ENCODE data around the gene CHD2.
"Not testable (repeated sequence)": the region's sequence is repeated elsewhere in the genome, so short reads cannot be mapped to it uniquely, and the experiment has no call there.

The CHD2 gene

DNA sequence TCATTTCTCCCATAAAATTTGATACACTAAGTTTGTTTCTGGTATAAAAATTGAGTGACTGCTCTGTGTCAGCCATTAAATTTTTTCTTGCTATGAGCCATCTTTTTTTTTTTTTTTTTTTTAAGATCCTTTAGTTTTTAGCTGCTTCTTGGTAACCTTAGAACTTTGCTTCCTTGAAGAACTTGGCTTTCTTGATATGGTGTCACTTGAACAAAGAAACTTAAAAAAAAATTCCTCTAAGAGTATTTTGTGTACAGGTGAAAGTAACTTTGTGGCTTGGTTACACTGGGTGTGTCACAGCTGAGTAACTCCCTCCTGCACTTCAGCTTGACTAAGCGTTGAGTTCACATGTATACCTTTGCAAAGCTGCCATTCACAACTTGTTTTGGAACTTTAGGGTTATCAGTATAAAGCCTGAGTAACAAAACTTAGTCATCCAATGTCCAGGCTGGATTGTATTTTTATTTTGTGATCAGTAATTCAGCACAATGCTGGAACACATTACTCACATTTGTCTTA, 6.5 kb downstream of the CHD2 start:
- DNase-seq, result no peak

DNA sequence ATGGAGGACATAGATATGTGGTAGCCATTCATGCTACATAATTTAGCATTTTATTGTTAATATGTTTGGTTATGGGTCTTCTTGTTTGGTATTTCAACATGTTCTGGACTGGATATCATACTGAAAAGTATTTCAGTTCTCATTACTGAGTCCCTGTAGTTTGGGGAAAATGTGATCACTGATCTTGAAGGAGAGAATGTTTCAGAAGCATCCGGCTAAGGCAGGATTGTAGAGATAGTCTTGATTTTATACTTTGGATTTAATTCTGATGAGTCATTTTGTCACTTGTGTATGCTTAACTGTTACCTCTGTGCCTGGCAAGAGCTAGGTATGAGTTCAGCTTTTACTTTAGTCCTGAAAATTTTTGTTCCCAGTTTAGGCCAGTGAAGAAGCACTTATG, 7.1 kb downstream of the CHD2 start:
- DNase-seq, result no peak

DNA sequence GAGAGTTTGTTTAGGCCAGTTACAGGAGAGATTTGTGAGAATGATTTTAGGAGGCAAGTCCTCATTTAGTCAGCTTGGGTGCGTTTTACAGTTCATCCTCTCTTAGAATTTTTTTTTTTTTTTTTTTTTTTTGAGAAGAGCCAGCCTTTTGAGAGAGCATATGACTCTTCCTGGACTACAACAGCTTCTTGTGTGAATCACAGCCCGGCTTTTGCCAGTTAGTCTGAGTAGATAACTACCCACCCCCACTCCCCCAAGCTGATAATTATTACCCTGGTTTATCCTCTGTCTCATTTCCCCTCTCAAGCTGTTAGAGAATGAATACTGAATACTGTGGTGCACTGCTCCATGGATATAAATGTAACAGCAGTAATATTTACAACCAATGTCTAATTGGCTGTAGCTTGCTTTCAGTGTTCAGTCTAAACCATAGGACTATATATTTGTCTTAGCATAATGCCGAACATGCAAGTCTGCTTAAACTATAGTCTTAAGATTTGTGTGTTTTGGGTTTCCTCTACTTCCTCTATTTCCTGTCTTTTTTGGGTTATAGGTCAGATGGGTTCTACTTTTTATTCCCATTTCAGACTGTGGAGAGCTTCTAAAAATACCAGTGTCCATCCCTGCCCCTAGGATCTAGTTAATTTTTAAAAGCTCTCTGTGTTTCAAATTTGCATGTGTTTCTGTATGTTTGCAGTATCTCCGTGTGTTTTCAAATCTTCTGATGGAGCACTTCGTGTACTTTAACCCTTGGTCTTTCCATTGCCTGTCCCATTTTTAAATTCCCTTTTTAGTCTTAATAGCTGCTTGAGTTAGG, 8.0 kb downstream of the CHD2 start:
- peak; percentile 75 for DNase-seq

DNA sequence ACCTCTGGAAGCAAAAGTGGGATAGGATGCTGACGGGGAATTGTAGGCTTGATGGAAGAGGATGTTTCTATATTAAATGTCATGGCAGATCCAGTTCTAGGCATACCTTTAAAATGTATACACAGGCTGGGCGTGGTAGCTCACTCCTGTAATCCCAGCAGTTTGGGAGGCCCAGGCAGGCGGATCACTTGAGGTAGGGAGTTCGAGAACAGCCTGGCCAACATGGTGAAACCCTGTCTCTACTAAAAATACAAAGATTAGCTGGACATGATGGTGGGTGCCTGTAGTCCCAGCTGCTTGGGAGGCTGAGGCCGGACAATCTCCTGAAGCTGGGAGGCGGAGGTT, 8.6 kb downstream of the CHD2 start:
- no peak for DNase-seq

DNA sequence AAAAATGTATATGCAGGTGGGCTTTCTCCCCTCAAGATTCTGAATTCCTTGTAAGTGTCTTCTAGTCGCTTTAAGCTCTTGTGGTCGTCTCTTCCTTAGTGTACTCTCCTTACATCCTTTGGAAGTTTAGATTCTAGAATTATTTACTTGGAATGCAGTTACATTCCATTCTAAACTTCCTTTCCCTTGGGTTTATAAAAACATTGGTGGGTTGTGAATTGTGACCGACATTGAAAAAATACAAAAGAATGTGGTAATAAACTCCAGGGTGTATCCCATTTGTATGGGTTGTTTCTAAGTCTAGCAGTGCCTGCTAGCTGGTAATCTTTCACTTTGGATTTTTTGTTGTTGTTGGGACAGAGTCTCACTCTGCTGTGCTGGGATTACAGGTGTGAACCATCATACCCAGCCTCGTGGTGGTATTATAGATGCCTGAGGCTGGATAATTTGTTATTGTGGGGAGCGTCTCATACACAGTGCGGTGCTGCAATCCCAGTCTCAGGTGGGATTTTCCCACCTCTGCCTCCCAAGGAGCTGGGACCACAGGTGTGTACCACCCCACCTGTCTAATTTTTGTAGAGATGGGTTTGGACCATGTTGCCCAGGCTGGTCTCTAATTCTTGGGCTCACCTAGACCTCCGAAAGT, 9.1 kb downstream of the CHD2 start:
- DNase-seq, result no peak

DNA sequence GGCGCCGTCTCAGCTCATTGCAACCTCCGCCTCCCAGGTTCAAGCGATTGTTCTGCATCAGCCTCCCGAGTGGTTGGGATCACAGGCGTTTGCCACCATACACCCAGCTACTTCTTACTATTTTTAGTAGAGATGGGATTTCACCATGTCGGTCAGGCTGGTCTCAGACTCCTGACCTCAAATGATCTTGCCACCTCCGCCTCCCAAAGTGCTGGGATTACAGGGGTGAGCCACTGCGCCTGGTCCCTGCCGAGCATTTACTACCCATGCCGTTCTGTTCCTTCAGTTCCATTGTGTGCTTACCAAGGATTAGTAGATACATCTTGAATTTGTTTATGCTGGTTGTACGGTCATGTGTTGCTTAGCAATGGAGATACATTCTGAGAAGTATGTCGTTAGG, 10.3 kb downstream of the CHD2 start:
- peak; percentile 62 for DNase-seq

DNA sequence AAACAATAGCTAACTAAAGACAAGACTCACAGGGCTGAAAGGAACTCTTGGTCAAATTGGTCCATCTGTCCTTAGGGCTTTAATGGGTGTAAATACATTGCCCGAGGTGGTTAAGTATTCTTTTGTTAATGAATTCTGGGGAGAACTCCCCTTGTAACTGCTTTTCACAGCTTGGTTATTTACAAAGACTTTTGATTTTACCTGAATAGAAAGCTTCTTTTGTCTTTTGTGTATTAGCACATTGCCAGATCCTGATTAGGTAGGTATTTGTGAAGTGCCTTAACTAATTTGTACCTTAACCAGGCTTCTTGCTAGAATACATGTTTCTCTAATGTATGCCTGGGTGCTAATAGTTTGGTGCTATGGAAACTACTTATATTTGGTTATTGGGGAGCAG, 14.0 kb downstream of the CHD2 start:
- no peak for DNase-seq

DNA sequence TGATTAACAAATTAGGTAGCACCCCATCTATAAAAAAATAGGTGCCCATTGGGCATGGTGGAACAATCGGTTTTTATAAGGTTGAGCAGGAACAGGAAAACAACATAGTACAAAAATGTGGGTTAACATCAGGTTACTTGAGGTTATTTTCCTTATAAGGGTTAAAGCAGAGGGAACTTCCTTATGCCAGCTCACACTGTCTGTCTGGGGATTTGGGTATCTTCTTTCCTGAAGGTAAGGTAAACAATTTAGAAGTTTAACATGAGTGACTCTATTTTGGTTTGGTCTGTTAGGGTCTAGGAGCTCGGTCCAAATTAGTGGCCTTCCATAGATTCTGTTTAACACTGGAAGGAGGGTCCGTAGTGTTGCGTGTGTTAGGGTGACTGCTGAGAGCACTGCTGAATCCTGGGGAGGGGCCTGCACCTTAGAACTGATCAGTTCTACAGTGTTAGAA, 14.7 kb downstream of the CHD2 start:
- DNase-seq, result no peak

DNA sequence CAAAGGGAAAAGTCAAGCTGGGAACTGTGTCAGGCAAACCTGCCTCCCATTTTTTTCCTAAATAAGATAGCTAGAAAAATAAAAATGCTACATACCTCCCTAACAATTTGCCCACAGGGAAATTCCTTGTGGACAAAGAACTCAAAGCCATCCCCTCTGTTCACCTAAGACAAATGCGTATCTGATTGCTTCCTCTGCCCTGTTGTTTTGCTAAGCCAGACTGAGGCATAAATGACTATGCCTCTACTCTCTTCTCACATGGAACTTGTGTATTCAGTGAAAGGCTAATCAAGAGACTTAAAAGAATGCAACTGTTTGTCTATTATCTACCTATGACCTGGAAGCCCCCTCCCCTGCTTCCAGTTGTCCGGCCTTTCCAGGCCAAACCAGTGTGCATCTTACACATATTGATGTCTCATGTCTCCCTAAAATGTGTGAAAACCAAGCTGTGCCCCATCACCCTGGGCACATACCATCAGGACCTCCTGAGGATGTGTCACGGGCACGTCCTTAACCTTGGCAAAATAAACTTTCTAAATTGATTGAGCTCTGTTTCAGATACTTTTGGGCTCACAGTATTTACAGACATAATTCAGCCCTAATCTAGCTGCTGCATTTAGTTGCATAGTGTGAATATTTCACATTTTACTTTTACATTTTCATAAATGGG, 15.8 kb downstream of the CHD2 start:
- DNase-seq, result no peak

DNA sequence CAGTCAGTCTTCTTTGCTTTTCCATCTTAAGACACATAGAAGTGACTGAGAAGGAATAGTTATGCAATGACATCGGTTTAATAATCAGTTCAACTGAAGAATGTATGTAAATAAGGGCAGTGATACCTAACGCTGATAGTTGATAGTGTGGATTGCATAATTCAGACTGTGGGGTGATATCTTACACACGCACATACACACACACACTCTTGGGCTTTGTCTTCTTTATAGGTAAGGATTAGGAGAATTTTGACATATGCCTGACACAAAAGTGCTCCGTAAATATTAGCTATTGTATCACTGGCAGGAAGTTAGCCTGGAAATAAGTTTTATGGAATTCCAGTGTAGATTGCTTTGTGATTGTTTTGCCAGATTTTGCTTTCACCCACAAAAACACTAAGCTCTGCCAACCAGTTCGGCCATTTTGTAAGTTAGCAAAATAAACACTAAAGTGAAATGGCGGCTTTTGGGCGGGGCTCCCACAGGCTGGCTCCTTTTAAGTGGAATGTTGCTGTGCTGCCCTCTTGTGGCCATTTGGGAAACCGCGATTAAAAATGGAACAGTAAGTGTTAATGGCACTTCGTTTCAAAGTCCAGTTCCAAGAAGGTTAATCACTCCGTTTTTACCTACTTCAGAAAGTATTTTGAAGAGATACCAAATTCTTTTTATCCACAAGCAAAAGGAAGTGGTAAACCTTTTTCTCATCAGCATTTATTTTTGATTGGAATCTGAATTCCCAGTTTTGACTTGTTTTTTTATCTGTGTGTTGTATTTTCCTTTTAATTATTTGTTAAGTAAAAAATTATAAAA, 17.7 kb downstream of the CHD2 start:
- peak; percentile 98 for DNase-seq

DNA sequence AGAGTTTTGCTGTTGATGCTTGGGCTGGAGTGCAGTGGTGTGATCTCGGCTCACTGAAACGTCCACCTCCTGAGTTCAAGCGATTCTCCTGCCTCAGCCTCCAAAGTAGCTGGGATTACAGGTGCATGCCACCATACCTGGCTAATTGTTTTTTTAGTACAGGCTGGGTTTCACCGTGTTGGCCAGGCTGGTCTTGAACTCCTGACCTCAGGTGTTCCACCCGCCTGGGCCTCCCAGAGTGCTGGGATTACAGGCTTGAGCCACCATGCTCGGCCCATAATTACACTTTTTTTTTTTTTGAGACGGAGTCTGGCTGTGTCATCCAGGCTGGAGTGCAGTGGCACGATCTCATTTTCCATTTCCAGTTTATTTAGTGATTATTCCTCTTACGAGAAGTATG, 18.8 kb downstream of the CHD2 start:
- DNase-seq, result not testable (repeated sequence)

DNA sequence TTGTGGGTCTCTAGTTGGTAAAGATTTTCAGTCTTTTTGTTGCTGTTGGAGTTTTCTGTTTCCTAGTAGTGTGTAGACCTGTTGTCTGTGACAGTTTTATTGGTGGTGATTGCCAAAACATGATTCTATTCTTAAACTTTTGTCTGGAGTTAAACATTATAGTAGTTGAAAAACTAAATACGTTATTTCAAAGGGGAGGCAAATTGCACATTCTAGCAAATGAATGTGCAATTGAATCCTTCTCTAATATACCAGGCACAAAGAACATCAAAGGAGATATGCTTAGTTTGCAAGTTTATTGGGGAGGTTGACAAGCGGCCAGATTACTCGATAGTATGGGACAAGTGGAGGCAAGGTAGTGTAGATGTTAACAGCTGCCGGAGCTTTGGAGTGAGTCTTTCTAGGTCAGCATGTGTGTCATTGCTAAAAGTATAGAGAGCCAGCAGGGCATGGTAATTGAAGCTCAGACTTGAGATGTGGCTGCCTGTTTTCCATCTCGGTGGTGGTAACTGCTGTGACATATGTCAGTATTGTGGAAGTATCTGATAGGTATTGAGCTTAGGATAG, 20.6 kb downstream of the CHD2 start:
- DNase-seq, result no peak

DNA sequence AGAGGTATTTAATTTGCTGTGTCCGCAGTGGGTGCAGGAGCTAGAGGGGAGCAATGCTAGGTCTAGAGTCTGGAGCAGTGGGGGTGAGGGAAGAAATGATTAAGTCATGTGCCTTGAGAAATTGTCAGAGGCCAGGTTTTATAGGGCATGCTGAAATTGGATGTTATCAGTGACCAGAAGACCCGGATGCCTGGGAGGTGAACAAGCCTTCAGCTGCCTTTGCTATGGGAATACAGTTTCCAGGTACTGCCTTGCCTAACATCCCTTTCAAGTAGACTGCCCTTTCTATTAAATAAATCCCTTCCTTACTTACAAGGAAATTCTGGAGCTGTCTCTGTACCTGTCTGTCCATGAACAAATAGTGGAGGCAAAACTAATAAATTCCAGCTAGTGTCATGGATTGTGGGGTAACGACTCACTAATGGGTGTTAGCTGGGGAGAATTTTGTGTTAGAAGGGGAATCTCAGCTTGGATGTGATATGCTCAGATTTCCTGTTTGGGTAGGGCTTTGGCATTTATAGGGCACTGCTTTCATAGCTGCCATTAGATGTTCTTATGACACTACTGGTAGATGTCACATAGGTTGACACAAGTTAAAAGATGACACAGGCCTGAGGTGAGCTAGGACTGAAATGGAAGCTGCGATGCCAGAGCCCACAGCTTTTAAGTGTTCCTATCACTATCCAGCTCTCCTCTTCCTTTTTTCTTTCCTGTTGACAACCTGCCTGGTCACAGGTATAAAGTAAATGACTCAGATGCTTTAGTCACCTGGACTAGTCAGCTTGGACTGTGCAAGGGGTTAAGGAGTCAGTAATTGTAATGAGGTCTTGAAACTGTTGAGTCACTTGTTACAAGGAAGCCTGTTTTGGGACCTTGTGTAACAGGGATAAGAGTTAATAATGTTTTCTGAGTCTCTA, 21.3 kb downstream of the CHD2 start:
- DNase-seq, result no peak

DNA sequence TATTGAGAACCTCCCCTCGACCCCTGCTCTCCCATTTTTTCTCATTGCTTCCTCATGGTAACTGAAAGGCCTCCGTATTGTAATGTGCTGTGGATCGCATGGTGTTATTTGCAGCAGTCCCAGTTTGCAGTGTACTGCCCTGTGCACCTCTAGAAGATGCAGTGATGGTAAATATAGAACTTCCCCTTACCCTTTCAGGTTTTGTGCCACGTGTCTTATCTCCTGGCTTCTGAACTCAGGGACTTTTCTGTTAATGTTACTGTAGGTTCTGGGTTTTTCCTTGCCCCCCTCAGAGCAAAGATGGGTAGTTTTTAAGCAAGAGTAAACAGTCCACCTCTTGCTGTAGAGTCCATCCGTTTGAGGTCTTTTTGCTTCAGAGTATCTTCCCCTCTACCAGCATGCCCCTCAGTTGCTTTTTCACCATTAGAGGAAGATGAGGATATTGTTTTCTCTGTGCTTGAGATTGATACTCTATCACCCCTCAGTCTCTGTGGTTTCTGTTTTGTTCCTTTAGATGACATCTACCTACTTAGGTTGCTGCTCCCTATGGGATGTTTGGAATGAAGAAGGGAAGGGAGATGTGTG, 22.4 kb downstream of the CHD2 start:
- DNase-seq, result no peak

DNA sequence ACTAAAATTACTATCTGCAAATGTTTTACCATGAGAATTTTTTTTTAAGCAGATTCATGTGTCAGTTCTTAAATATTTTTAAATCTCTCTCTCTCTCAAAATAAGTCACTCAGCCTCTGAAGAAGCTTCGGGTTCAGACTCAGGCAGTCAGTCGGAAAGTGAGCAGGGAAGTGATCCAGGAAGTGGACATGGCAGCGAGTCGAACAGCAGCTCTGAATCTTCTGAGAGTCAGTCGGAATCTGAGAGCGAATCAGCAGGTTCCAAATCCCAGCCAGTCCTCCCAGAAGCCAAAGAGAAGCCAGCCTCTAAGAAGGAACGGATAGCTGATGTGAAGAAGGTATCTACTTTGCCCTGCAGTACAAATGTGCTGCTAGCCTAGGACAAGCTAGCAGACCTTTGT, 24.1 kb downstream of the CHD2 start:
- DNase-seq, result no peak

DNA sequence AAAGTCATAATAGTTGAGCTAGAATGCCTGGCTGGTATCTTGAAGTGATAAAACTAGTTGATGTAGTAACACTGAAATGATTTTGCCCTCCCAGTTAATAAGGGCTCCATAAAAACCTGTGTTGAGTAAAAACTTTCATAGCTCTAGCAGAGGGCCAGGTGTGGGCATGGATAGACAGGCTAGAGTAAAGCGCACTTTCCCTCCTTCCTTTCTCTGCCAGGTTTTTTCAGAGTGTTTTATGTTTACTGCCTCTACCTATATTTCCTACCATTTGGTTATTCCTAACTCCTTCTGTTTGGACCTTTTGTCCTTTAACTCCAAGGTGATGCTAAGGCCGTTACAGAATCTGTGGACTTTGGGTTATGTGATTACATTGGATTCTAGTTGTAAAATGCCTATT, 25.3 kb downstream of the CHD2 start:
- no peak for DNase-seq

DNA sequence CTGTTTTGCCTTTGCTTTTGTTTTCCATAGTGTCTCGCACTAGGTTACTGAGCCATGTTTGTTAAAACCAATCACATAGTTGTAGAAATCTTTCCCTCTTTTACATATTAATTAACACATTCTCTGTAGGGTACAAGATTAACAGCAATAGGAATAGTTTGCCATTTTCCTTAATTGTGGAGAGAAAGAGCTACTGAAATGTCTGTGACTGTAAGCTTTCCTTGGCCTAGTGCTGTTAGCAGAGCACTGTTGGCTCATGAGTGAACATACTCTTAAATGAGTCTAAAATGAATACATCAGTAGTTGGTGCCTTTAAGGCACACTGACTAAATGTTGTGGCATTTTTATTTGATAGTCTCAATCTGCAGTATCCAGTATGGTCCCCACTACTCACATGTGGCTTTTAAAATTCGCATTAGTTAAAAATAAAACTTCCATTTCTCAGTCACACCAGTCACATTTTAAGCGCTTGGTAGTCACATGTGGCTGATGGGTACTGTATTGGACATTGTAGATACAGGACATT, 28.2 kb downstream of the CHD2 start:
- no peak for DNase-seq

DNA sequence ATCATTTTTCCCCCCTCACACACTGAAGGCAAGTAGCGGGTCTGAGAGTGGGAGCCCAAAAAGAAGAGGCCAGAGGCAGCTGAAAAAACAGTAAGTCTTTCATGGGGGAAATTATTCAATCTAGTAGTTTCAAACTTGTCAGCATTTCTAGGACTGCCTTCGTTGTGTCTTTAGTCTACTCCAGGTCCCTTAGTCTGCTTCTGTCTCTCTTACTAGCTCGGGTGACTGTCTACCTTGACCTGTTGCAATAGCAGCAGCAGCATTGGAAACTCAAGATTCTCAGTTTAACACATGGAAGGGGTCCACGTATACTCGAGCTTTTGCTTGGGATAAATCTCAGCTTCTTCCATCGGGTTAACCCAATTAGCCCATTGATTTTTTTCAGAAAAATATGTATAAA, 28.9 kb downstream of the CHD2 start:
- DNase-seq, result no peak

DNA sequence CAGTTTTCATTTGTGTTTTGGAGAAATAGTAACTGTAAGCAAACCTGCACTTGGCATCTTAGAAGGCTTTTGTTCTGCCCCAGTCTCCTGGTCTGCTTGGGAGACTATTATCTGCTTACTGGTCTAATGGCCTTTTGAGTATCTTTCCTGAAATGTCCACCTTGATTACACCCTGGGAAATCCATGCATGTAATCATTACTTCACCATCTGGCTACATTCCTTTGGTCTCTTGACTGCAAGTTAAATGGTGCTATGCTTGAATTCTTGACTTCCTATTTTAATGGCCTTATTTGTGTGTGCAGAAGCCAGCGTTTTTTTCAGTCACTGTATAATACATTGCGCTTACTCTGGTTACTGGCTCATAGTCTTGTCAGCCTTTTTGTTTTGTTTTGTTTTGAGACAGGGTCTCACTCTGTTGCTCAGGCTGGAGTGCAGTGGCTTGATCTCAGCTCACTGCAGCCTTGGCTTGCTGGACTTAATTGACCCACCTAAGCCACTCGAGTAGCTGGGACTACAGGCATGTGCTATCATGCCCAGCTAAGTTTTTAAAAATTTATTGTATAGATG, 30.0 kb downstream of the CHD2 start:
- DNase-seq, result peak; percentile 44

DNA sequence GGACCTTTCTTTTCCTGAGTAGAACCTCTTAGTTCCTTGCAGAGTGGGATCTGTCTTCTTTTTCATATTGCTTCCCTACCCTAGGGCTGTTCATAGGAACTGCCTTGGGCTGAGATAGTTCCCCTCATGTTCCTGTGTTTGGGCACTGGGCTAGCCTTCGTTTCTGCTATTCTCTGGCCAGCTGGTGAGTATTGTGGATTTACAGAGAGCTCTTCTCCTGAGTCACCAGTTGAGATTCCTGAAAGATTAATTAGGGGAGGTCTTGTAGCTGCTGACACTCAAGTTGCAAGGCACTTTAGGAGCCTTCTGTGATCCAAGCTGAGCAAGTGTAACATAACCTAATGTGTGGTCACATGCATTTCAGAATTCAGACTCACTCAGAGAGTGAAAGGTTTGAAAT, 30.7 kb downstream of the CHD2 start:
- peak; percentile 45 for DNase-seq
